DOHH2 (cell line): ENCODE data around the gene XKR3.
"Not testable (repeated sequence)": the region's sequence is repeated elsewhere in the genome, so short reads cannot be mapped to it uniquely, and the experiment has no call there.

Experiments used
- EZH2phosphoT487 ChIP-seq: fragments of 200-600 bp; sonication (generic); IDR thresholded peaks from 2 replicates; pipeline ENCODE4 v1.6.1; 2017; ENCODE audit warnings: borderline replicate concordance, mild to moderate bottlenecking, antibody characterized with exemption, low read length, moderate library complexity, mixed read lengths
- TF ChIP-seq, protein P1 (sequence below): fragments of 200-600 bp; sonication (generic); IDR thresholded peaks from one replicate; pipeline ENCODE4 v1.5.1; 2014; ENCODE audit warnings: antibody characterized with exemption, mild to moderate bottlenecking, low read depth, low read length; ENCODE audit not compliant: poor library complexity, severe bottlenecking

GRCh38 chr22:16762224-16762623 lies 63.0 kb downstream of the XKR3 start:
- TF ChIP-seq, protein P1, sequence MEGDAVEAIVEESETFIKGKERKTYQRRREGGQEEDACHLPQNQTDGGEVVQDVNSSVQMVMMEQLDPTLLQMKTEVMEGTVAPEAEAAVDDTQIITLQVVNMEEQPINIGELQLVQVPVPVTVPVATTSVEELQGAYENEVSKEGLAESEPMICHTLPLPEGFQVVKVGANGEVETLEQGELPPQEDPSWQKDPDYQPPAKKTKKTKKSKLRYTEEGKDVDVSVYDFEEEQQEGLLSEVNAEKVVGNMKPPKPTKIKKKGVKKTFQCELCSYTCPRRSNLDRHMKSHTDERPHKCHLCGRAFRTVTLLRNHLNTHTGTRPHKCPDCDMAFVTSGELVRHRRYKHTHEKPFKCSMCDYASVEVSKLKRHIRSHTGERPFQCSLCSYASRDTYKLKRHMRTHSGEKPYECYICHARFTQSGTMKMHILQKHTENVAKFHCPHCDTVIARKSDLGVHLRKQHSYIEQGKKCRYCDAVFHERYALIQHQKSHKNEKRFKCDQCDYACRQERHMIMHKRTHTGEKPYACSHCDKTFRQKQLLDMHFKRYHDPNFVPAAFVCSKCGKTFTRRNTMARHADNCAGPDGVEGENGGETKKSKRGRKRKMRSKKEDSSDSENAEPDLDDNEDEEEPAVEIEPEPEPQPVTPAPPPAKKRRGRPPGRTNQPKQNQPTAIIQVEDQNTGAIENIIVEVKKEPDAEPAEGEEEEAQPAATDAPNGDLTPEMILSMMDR = not testable (repeated sequence)
- not testable (repeated sequence) for TF ChIP-seq EZH2phosphoT487
